Astrocyte (in vitro differentiated cells and primary cell): Measurements from ENCODE around the gene ZNF485.

Experiments used
- EZH2 ChIP-seq: IDR thresholded peaks from 2 replicates; pipeline ENCODE4 v1.6.1; 2012; ENCODE audit warnings: mild to moderate bottlenecking, low read length, inconsistent platforms; ENCODE audit not compliant: insufficient read depth
- TF ChIP-seq, protein P1 (sequence below): IDR thresholded peaks from 2 replicates; pipeline ENCODE4 v1.5.1; 2011; ENCODE audit warnings: low read depth, mild to moderate bottlenecking, inconsistent platforms, low read length, moderate library complexity; ENCODE audit not compliant: insufficient read depth

DNA sequence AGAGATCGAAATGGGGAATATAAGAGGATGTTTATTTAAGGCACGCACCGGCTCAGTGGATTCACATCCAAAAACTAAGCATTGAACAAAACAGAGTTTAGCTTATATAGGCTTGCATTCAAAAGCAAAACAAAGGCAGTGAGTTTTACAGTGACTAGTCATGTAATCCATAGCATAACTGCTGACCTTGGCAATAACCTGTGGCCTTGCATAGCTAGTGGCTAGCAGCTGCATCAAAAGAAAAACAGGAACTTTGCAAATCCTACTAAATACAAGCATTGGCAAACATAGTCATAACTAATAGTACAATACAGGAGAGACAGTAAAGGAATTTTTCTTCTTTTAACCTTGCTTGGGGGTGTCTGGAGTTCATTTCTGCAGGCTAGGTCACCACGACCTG lies 9.7 kb upstream of the ZNF485 start:
- TF ChIP-seq, protein P1, sequence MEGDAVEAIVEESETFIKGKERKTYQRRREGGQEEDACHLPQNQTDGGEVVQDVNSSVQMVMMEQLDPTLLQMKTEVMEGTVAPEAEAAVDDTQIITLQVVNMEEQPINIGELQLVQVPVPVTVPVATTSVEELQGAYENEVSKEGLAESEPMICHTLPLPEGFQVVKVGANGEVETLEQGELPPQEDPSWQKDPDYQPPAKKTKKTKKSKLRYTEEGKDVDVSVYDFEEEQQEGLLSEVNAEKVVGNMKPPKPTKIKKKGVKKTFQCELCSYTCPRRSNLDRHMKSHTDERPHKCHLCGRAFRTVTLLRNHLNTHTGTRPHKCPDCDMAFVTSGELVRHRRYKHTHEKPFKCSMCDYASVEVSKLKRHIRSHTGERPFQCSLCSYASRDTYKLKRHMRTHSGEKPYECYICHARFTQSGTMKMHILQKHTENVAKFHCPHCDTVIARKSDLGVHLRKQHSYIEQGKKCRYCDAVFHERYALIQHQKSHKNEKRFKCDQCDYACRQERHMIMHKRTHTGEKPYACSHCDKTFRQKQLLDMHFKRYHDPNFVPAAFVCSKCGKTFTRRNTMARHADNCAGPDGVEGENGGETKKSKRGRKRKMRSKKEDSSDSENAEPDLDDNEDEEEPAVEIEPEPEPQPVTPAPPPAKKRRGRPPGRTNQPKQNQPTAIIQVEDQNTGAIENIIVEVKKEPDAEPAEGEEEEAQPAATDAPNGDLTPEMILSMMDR: no peak
- TF ChIP-seq EZH2: no peak
